Activated naive CD4-positive, alpha-beta T cell (primary cell): ENCODE measurements around the gene CDH22.

ENCODE experiments used
- DNase-seq, 4 experiments: peaks; one replicate each; lab custom pipeline; 2025; lab: John Stamatoyannopoulos, UW

CDH22 gene

DNA sequence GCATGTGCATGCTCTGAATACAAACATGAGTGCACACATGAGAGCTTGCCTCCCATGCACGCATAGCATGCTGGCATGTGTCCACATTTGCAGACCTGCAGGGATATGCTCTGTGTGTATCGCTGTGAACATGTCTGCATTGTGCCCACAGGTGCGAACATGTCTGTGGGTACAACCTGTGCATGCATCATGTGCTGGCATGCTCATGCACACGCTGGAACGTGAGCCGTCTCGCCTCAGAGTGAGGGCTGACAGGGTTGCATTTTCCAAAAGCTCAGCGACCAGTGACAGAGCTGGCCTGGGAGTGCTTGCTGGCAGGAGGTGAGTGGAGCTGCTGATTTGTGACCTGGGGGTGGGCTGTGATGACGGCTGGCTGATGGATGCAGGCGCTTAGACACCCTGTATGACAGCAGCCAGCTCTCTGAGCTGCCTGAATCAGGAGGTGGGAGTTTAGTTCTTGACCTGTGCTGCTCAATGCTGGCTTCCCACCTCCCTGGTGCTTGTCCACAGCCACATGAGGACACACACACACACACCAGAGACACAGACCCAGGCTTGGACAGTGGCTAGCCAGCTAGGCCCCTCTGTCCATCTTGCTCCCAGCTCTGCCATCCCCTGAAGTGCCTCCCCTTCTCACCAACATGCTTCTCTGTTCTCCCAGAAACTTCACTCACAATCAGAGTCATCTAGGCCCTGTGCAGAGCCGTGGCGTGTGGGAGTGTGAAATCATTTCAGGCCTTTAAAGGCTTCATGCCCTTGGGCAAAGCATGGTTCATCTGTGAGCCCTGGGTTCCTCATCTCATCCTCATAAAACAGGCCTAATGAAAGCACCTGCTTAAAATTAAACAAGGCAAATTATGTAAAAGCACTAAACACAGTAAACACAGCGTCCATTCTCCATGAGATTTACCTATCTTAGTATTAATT, 138.8 kb downstream of the CDH22 start:
- DNase-seq = no peak

DNA sequence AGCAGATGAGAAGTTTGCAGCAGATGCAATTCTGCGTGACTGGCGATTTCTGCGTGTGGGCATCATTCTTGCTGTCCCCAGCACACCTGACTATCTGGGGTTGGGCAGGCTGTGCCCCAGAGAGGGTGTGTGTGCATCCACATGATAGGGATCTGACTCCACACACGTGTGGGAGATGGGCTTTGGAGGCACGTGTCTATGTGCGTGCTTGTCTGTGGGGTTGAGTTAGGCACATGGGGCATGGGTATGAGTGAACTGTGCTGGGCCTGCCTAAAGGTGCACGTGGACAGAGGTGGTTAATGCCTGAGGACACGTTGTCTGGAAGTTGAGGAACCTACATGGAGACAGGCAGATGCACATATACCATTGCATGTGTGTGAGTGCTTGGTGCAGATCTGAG, 139.9 kb downstream of the CDH22 start:
- no peak for DNase-seq

DNA sequence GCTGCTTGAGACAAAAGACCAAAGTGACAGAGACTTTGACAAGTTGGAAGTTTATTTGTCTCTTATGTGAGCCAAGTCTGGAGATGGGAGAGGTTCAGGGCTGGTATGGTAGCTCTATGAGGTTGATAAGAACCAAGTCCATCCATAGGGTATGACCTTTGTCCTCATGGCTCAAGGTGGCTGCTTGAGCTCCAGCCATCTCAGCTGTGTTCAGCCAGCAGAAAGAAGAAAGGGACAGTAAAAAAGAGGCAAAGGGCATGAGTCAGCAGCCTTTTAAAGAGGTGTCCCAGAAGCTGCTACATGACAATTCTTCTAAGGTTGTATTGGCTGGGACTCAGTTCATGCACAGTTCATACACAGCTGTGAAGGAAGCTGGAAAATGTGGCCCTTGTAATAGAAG, 141.2 kb downstream of the CDH22 start:
- DNase-seq = no peak

DNA sequence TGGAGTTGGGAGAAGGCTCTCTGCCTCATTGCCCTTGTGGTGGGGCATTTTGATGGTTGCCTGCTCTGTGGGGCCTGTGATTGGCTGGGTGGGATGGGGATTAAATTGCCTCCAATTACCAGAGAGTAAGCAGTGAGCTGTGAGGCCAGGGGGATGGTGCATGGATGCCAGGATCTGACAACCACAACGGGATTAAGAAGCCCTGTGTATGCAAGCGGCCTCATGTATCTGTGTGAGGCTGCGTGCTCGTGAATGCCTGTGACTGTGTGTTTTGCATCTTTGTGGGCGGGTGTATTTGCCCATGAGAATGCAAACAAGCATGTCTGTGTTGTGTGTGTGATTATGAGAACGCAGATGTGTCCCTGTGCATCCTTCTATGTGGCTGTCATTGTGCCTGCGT, 144.0 kb downstream of the CDH22 start:
- DNase-seq = no peak

DNA sequence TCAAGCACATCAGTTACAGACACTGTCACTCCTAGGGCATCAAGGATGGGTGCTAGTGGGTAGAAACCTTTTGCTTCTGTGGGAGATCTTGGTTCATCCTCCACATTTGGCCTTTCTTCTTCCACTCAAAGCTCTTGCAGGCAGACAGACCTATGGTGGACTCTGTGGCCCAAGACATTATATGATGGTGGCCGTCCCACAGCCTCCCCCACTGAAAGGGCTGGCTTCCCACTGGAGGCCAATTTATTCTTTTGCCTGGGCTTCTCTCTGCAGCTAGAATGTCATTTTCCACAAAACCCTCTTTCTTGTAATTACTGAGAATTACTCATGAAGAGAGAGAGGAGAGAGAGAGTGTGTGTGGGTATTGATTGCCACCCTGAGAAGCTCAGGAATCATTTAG, 146.4 kb downstream of the CDH22 start:
- no peak for DNase-seq

DNA sequence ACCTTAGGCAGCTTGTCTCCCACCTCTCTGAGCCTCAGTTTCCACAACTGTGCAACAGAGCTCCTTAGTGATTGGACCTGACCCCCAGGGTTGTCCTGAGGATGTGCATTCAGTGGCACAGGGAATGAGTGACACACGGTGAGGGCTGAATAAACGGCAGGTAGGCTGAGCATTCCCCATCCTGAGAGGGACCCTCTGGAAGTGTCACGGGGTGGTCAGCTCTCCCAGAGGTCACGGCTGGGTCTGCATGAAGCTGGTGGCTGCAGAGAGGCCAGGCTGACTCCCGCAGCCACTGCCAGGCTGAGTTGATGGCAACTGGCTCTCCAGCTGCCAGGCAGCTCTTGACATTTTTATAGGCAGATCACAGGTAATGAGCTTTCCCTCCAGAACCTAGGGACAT, 147.6 kb downstream of the CDH22 start:
- no peak for DNase-seq

DNA sequence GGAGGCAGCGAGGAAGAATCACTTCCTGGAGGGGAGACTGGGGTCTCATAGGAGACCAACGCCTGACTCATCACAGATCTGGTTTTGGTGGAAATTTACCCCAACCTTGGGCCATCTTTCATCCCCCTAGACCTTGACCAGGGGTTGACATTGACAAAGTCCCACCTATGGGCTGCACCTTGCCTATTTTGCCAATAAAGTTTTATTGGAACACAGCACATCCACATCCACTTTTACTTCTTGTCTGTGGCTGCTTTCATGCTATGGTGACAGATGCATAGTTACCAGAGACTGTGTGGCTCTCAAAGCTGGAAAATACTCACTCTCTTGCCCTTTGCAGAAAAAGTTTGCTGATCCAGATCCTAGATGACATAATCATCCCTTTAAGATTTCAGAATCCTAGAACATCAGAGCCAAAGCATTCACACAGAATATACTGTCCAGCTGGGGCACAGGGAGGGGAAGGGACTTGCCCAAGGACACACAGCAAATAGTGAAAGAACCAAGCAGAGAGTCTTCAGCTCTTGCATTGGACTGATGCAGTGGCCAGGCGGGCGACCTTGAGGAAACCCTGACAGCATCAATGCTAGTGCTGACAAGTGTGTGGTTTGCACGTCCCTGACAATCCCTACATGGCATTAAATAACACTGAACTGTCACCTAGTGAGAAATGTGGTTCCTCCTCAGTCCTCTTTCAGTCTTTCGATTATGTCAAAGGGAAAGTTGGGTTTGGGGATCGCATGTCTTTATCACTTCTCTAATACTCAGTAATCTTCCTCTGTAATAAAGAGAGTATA, 149.0 kb downstream of the CDH22 start:
- DNase-seq = no peak

DNA sequence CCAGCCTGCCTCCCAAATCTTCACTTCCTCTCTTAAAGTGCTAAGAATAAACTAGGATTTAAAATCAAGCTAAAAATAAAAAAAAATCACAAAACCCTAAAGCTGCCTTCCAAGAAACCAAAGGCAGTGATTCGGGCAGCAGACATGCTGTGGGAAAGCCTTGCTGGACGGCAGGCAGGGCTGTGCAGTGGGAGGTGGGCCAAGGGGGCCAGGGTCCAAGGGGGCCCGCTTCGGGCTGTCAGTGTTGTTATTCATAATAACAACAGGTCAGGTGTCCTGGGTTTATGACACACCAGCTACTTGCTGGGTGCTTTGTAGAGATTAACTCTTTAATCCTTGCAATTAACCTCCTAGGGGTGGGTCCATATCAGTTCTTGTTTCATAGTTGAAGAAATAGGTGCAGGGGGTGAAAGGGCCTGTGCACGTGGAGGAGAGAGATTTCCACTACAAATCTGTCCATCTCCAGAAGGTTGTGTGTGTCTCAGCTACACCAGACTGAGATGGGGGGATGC, 149.8 kb downstream of the CDH22 start:
- no peak for DNase-seq

DNA sequence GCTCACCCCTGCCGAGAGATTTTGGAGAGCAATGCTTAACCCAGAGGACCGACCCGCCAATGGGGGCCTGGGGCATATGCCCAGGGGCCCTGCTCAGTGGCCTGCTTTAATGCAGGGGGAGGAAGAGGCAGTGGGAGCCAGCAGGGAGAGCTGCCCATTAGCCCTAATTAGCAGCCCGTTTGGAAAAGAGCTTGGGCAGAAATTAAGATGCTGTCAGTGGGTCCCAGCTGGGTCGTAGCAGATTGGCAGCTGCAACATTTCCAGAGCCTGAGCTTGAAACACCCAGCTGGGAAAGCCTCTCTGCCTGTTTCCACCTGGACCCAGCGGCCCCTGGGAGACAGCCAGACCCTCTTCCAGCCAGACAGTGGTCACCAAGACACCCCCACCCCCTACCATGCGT, 150.7 kb downstream of the CDH22 start:
- DNase-seq = no peak

DNA sequence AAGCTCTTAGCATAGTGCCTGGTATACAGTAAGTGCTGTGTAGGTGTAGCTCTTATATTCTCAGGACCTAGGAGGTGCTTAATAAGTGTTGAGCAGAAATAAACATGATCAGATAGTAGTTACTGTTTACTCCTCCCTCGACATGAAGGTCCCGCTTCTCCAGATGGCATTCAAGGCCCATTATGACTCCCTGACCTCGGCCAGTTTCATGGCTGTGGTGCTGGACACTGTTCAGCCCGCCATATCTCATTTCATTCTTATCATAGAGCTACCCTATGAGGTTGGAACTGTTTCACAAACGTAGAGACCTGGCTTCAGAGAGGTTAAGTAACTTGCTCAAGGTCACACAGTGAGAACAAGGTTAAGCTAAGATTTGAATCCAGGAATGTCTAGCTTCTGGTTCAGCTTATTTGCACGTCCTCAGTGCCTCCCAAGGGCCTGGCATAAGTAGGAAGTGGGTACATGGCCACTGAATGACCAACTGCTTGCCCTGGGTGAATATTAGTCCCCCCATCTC, 151.2 kb downstream of the CDH22 start:
- DNase-seq = no peak

DNA sequence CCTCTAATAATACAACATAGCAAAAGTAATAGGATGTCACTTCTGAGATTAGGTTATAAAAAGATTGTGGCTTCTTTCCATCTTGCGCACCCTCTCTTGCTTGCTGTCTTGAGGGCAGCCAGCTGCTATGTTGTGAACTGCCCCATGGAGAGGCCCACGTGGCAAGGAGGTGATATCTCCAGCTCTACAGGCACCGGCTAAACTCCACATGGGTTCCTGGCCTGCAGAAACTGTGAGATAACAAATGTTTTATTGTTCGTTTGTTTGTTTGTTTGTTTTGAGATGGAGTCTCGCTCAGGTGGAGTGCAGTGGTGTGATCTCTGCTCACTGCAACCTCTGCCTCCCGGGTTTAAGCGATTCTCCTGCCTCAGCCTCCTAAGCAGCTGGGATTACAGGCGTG, 152.2 kb downstream of the CDH22 start:
- DNase-seq = no peak

DNA sequence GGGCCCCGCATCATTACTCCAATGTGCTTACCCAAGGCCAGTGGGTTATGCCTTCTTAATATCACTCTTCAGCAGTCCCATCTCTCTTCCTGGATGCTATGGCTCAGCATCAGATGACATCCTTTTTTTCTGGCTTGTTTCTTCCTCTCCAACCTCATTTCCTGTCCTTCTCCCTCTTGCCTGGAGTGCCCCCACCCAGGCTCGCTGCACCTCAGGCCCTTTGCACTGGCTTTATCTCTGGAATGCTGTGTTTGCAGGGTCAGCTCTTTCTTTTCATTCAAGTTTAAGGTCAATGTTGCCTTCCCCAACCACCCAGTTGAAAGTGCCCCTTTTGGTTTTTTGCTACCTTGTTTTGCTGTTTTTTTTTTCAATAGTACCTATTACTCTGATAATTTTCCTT, 153.5 kb downstream of the CDH22 start:
- DNase-seq = no peak

DNA sequence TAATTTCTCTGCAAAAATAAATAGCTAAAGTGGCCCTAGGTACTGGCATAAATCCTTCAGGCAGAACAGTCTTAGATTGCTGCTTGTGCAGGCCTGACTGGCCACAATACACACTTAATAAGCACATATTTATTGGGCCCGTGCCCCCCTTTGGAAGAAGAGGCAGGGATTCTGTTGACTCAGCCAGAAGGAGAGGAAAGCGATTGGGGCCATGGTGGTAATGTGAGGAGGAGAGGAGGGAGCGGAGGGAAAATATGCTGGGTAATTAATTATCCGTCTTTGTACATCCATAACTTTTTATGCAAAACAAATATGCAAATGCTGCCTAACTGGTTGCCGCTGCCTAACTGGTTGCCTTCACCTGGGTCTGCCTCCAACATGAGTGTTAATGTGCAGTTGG, 154.0 kb downstream of the CDH22 start:
- DNase-seq = no peak

DNA sequence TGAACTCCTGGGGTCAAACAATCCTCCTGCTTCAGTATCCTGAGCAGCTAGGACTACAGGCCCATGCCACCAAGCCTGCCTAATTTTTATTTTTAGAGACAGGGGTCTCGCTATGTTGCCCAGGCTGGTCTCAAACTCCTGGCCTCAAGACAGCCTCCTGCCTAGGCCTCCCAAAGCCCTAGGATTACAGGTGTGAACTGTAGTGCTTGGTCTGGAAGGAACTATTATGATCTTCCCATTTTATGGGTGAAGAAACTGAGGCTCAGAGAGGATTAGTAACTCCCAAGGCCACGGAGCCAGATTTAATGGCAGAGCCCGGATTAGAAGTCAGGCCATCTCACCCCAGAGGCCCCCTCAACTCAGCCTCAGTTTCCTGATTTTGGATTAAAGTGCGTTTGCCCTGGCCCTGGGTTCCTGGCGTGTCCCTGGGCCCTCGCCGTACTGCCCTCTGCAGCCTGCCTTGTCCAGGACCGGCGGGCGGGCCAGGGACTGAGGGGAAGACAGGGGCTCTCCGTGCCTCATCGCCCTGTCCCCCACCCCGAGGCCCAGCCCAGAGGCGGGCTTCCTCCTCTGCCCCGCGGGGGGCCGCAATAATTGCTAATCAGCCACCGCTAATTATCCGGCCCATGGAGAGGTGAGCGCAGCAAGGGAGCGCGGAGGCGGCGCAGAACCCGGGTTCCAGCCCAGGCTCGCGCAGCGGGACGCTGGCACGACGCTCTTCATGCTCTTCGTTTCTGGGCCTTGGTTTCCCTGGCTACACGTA, 155.3 kb downstream of the CDH22 start:
- no peak for DNase-seq

DNA sequence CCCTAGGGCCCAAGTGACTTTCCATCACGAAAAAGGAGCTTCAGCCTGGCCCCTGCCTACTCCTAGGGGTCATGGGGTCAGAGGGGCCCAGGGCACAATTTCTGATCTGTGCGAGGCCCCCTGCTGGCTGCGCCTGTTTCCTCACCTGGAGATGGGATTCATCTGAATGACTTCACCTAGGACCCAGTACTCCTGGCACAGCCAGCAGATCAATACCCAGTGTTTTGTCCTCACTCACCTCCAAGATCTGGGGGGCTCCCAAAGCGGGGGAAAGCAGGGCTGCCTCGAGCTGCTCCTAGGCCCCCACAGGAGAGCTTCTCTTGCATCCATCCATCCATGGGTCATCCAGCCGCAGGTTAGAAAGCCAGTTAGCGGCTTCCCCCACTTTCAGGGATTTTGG, 156.4 kb downstream of the CDH22 start:
- no peak for DNase-seq

DNA sequence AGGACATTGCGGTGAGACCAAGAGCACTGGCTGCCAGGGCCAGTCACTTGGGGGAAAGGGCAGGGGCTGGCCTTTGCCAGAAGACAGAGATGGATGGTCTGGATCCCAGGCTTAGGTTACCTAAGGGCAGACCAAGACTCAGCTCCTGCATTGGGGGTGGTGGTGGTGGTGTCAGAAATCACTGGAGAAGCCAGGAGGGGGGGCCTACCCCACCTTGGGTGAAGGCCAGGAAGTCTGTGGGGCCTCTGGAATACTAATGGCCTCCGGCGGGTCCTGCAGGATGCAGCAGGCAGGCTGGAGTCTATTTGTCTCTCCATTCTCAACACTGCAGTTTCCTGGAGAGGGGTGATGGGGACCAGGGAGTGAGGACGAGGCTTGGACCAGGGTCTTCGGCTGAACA, 157.4 kb downstream of the CDH22 start:
- DNase-seq = no peak

DNA sequence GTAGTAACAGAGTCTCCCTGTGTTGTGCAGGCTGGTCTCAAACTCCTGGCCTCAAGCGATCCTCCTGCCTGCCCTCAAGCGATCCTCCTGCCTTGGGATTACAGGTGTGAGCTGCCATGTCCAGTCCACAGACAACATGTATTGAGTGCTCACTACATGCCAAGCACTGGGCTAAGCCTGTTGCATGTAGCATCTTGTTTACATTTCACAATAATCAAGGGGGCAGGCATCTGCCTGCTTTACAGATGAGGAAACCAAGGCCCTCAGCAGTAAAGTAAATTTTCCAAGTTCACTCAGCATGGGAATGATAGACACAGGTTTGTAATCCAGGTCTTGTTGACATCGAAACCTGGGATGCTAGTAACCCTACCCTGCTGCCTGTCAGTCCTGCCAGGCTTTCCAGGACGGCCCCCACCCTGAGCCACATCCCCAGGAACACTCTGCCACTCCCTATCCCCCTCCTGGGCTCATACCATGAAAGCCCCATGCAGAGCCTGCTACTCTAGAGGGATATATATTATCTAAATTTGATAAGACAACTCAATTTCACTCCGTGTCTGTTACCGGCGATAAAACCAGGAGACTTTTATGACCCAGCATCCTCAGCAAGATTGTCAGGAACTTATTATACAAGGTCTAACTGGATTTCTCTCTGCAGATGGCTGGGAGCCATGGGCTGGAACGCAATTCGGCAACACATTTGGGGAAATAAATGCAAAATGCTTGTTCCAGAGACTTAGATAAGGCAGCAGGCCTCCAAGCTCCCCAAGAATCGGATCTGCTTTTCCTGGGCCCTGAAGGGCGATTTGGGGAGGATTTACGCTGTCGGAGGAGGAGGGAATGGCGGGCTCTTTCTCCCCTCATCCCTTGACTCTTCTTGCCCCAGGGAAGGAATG, 159.7 kb downstream of the CDH22 start:
- DNase-seq = no peak

DNA sequence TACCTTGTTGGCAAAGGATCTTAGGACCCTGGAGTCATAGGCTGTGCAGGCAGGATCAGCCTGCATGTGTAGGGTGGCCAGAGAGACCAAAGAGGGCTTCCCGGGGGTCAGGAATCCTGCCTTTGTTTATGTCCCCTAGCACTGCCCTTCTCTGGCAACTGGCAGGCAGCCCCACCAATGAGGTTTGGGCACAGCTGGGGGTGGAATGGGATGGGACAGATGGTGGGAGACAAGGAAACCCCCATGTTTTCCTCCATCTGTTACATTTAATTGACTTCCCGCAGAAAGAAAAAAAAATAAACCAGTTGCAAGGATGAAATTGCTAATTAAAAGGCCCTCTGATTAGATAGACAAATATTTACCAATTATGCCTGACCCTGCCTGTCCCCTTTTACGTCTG, 162.6 kb downstream of the CDH22 start:
- no peak for DNase-seq

DNA sequence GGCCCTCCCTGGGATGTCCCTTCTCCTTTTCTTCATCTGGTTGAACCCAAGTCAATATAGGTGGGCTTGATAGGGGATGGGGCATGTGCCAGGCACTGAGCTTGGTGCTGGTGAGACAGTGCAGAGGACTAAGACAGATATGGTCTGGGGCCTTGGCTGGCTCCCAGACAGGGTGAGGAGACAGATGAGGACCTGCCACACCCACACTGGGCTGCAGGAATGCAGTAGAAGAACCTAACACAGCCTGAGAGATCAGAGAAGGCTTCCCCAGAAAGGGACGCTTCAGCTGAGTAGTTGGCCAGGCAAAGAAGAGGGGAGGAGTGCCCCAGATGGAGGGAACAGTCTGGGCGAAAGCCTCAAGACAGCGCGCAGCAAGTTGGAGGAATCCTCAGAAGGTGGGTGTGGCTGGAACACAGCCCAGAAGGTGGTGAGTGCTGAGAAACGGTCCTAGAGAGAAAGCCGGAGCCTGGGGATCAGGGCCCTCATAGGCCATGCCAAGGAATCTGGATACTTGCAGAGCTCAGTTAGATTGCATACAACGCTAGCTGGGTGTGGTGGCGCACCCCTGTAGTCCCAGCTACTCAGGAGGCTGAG, 163.8 kb downstream of the CDH22 start:
- no peak for DNase-seq

DNA sequence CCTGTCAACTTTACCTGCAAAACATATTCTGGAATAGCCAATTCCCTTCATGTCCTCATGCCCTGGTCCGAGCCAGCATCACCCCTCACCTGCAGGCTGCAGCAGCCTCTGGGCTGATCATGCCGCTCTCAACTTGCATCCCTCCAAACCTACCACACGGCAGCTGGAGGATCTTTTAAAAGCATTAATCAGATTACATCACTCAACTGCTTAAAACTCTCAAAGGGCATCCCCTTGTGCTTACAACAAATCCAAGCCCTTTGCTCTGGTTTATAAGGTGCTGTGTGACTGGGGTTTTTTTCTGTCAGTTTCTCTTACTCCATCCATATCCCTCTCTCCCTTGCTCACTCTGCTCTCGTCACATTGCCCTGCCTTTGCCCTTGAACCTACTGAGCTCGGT, 166.2 kb downstream of the CDH22 start:
- no peak for DNase-seq
